Erythroblast (primary cell): ENCODE results near the gene ESF1.

ENCODE experiments used
- DNase-seq, 2 experiments: peaks; one replicate each; lab custom pipeline; 2025; lab: John Stamatoyannopoulos, UW
- GATA1 ChIP-seq: IDR thresholded peaks from 2 replicates; pipeline ENCODE4 v1.6.1; 2011; ENCODE audit warnings: low read depth, mild to moderate bottlenecking, control low read depth, low read length, moderate library complexity
- POLR2A ChIP-seq: IDR thresholded peaks from 2 replicates; pipeline ENCODE4 v1.6.1; 2011; ENCODE audit warnings: mild to moderate bottlenecking, low read length

ESF1 gene

DNA sequence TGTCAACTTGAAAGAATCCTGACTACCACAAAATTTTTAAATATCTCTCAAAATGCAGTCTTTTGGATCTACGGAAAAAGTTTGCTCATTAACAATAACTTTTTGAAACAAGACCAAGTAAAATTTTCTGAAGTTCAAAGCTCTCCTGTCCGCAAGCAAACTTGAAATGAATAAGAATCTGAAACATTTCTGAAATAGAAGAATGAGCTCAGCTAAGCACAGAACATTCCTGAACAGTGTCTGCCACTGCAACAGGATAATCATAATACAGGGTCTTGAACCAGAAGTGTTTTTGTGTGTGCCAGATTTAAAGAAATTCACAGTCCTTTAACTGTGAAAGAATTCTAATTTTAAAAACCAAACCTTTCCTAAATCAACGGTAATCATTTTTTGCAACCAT is 96.9 kb downstream of the ESF1 start:
- no peak for DNase-seq
- TF ChIP-seq POLR2A (no peak), GATA1 (no peak)

- DNase-seq = no peak
- no peak for TF ChIP-seq GATA1
- no peak for TF ChIP-seq POLR2A
Measured at GRCh38 chr20:13685623-13686022, 99.1 kb downstream of the ESF1 start.

GRCh38 chr20:13684566-13685222 is 100.0 kb downstream of the ESF1 start:
- no peak for DNase-seq
- no peak for TF ChIP-seq GATA1
- TF ChIP-seq POLR2A = no peak

GRCh38 chr20:13683833-13684232 is 100.9 kb downstream of the ESF1 start:
- TF ChIP-seq POLR2A = no peak
- TF ChIP-seq GATA1 = no peak
- no peak for DNase-seq

GRCh38 chr20:13681248-13682125 is 103.2 kb downstream of the ESF1 start:
- peak in 1 of 2 experiments; percentile 2 for DNase-seq
- TF ChIP-seq GATA1 = no peak
- TF ChIP-seq POLR2A = no peak

GRCh38 chr20:13678944-13679343 is 105.8 kb downstream of the ESF1 start:
- TF ChIP-seq GATA1 (no peak), POLR2A (no peak)
- no peak for DNase-seq

DNA sequence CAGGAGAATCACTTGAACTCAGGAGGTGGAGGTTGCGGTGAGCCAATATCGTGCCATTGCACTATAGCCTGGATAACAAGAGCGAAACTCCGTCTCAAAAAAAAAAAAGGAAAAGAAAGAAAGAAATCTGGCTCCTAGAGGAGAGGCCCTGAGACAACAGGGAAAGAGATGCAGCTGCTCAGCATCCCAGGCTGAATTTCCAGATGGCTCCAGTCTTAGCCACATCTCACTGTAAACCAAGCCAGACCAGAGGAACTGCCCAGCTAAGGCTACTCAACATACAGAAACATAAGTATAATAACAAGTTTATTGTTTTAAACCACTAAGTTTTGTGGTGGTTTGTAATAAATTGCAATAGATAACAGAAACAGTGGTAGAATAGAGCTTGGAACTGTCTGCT is 107.5 kb downstream of the ESF1 start:
- DNase-seq = no peak
- TF ChIP-seq GATA1 (no peak), POLR2A (no peak)

GRCh38 chr20:13676682-13677081 is 108.0 kb downstream of the ESF1 start:
- DNase-seq = no peak
- no peak for TF ChIP-seq GATA1
- no peak for TF ChIP-seq POLR2A

- TF ChIP-seq POLR2A (no peak), GATA1 (no peak)
- DNase-seq = no peak
Measured at GRCh38 chr20:13672690-13673089, 112.0 kb downstream of the ESF1 start.

GRCh38 chr20:13671916-13672378 is 112.8 kb downstream of the ESF1 start:
- no peak for DNase-seq
- no peak for TF ChIP-seq POLR2A
- no peak for TF ChIP-seq GATA1

DNA sequence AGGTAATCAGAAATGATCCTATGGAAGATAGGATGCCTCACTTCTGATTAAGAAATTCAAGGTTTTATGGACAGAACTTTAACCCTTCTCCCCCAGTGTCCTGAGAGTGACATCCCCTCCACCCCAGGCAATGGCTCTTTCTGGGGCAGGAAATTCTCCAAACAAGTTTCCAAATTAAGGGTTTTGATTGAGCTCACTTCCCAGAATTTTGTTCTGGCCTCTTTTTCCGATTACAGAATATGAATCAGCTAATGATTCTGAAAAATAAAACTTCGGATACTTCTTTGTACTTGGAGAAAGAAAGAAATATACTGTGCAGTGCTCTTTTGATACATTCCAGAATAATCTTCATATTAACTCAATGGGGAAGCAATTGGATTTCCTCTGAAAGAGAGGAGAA is 113.2 kb downstream of the ESF1 start:
- no peak for DNase-seq
- TF ChIP-seq GATA1 (no peak), POLR2A (no peak)

GRCh38 chr20:13670160-13670559 is 114.6 kb downstream of the ESF1 start:
- no peak for DNase-seq

GRCh38 chr20:13665709-13666395 is 118.9 kb downstream of the ESF1 start:
- DNase-seq = no peak
- TF ChIP-seq GATA1 = no peak
- no peak for TF ChIP-seq POLR2A

More at GRCh38 chr20:13670160-13670559, 114.6 kb downstream of the ESF1 start:
- TF ChIP-seq GATA1 (no peak), POLR2A (no peak)
